Uterus (tissue), 4 donors: ENCODE measurements around the gene UBE3C. TPM values are rescaled to one million over a fixed set of nuclear protein-coding genes. Genes with fewer than 3 reads are reported as not detected.

Source experiments
- DNase-seq, 2 donors: peaks; one replicate each; pipeline ENCODE4 v3.0.0-alpha.2; 2019 to 2020
- H3K27ac ChIP-seq, 2 donors: fragments of 200-600 bp; sonication (generic); 1 replicate in 1 of 2; 2 replicates in 1 of 2; pipeline ENCODE4 v1.5.1; 2016 to 2018
- H3K27me3 ChIP-seq, 2 donors: fragments of 200-600 bp; sonication (generic); one replicate each; pipeline ENCODE4 v1.5.1; 2018 to 2019; ENCODE audit warnings: control low read depth in 1 of 2
- H3K36me3 ChIP-seq, 2 donors: fragments of 200-600 bp; sonication (generic); one replicate each; pipeline ENCODE4 v1.5.1; 2019; ENCODE audit warnings: control low read depth in 1 of 2
- H3K4me1 ChIP-seq, 2 donors: fragments of 200-600 bp; sonication (generic); one replicate each; pipeline ENCODE4 v1.5.1; 2018 to 2019; ENCODE audit warnings: control low read depth in 1 of 2
- H3K4me3 ChIP-seq, 2 donors: fragments of 200-600 bp; sonication (generic); 1 replicate in 1 of 2; 2 replicates in 1 of 2; pipeline ENCODE4 v1.5.1; 2018 to 2019; ENCODE audit warnings: mild to moderate bottlenecking in 1 of 2
- H3K9me3 ChIP-seq, 2 donors: fragments of 200-600 bp; sonication (generic); one replicate each; pipeline ENCODE4 v1.5.1; 2019; ENCODE audit warnings: control low read depth in 1 of 2
- POLR2A ChIP-seq, 2 donors: fragments of 450-650 bp; IDR thresholded peaks; one replicate each; pipeline ENCODE4 v1.6.1; 2016; ENCODE audit warnings: antibody characterized with exemption in 2 of 2, mild to moderate bottlenecking in 1 of 2, moderate library complexity in 1 of 2
- intact Hi-C: fragments of 100-400 bp; cut with DNase I; formaldehyde crosslinking; loops from one replicate; pipeline ENCODE4 v1.15.1; 2023; ENCODE audit warnings: low total_unique reads
- total RNA-seq, 4 donors: library from RNA; depleted of rRNA in 3 of 4; stranded (reverse); fragments of >200 nt in 3 of 4; gene quantifications; one replicate each; pipeline versions ENCODE4 v1.1.0 to v1.2.4, GENCODE V29; 2014 to 2023
- TF ChIP-seq, protein P1 (sequence below), 4 experiments: fragments of 200-600 bp in 2 of 4; fragments of 450-650 bp in 2 of 4; sonication (generic) in 2 of 4; IDR thresholded peaks; one replicate each; pipeline ENCODE4 v1.5.1; 2016 to 2019; ENCODE audit warnings: antibody characterized with exemption in 4 of 4, mild to moderate bottlenecking in 2 of 4, moderate library complexity in 1 of 4
- donor health status: DM: yes; HTN: yes; CAD: no.

Gene UBE3C
- total RNA-seq, 4 donors from 2014 or later: 54.1 to 121 (median 91.7) TPM

DNA sequence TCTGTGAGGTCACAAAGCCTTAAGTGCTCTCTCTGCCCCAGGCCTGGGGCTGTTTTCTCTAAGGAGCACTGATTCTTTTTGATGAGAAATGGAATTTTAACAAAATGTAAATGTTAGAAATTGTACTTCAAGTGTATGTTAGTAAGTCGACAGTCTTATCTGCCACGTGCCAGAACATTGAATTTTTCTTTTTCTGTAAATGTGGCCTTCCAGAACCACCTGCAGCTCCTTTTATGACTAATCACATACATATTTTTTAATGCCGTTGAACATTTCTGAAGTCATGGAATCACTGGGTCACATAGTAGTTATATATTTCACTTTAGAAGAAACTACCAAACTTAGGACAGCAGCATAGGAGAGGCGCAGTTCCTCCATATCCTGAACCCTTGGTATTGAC, 38.0 kb downstream of the UBE3C start:
- intact Hi-C loops: no loop called here
- Histone ChIP-seq H3K4me3 (no peak overlapping the region), H3K27ac (no peak overlapping the region), H3K4me1 (no peaks in the 10 kb centered on the region), H3K27me3 (no peaks in the 10 kb centered on the region), H3K9me3 (no peaks in the 10 kb centered on the region), H3K36me3 (no peaks in the 10 kb centered on the region)
- DNase-seq: no peak
- TF ChIP-seq, protein P1, sequence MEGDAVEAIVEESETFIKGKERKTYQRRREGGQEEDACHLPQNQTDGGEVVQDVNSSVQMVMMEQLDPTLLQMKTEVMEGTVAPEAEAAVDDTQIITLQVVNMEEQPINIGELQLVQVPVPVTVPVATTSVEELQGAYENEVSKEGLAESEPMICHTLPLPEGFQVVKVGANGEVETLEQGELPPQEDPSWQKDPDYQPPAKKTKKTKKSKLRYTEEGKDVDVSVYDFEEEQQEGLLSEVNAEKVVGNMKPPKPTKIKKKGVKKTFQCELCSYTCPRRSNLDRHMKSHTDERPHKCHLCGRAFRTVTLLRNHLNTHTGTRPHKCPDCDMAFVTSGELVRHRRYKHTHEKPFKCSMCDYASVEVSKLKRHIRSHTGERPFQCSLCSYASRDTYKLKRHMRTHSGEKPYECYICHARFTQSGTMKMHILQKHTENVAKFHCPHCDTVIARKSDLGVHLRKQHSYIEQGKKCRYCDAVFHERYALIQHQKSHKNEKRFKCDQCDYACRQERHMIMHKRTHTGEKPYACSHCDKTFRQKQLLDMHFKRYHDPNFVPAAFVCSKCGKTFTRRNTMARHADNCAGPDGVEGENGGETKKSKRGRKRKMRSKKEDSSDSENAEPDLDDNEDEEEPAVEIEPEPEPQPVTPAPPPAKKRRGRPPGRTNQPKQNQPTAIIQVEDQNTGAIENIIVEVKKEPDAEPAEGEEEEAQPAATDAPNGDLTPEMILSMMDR (IDR thresholded peaks at IDR 0.05): no peak
- TF ChIP-seq POLR2A (IDR thresholded peaks at IDR 0.05): no peak

DNA sequence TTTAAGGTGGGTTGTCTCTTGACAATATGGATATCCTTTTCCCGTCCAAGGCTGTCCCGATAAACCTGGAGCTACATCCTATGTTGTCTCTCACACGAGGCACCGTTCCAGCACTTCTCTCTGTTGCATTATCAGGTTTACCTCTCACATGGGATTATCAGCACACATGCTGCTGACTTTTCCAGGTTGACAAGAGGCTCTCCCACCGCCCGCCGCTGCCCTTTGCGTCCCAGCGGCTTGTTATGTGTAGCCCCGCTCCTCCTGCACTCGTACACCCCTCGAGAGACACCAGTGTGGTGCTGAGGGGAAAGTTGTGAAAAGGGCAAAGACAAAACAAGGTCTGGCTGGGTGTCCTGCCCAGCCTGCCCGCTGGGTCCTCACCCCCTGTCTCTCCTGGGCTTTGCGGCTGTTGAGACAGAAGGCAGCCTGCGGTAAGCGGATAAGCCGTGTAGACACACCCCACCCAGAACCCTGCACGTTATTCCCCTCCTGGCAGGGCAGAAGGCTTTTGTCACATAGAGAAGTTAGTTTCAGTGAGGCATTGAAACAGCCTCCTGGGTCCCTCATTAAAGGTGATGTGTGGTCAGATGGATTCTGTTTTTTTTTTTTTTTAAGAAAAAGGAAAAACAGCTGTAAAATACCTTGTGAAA, 38.7 kb downstream of the UBE3C start:
- H3K4me3 ChIP-seq: no peak overlapping the region
- H3K36me3 ChIP-seq: no peaks in the 10 kb centered on the region
- intact Hi-C loops: no loop called here
- H3K27me3 ChIP-seq: no peaks in the 10 kb centered on the region
- no peak overlapping the region for H3K27ac ChIP-seq
- TF ChIP-seq, protein P1 (IDR thresholded peaks at IDR 0.05): no peak
- no peak for TF ChIP-seq POLR2A (IDR thresholded peaks at IDR 0.05)
- H3K9me3 ChIP-seq: no peaks in the 10 kb centered on the region
- no peak for DNase-seq
- H3K4me1 ChIP-seq: no peaks in the 10 kb centered on the region

DNA sequence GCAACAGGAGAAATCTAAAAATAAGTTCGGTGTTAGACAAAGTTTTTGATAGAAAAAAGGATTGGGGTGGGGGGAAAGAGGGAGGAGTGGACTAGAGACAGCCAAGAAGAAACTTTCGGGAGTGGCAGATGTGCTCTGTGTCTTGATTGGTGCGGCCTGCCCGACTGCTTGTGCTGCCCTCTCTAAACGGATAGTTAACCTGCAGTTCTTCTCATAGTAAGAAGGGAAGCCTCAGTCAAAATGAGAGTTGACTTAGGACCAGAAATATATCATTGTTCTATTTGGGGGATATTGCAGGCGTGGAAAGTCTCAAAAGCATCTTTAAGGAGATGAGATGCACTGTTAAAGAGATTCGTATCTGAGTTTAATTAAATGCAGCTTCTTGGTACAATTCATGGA, 39.3 kb downstream of the UBE3C start:
- TF ChIP-seq, protein P1 (IDR thresholded peaks at IDR 0.05): no peak
- TF ChIP-seq POLR2A (IDR thresholded peaks at IDR 0.05): no peak
- no peaks in the 10 kb centered on the region for H3K4me1 ChIP-seq
- no peaks in the 10 kb centered on the region for H3K36me3 ChIP-seq
- no peak for DNase-seq
- H3K27me3 ChIP-seq: no peaks in the 10 kb centered on the region
- no peak overlapping the region for H3K27ac ChIP-seq
- no peaks in the 10 kb centered on the region for H3K9me3 ChIP-seq
- no peak overlapping the region for H3K4me3 ChIP-seq
- intact Hi-C loops: no loop called here

DNA sequence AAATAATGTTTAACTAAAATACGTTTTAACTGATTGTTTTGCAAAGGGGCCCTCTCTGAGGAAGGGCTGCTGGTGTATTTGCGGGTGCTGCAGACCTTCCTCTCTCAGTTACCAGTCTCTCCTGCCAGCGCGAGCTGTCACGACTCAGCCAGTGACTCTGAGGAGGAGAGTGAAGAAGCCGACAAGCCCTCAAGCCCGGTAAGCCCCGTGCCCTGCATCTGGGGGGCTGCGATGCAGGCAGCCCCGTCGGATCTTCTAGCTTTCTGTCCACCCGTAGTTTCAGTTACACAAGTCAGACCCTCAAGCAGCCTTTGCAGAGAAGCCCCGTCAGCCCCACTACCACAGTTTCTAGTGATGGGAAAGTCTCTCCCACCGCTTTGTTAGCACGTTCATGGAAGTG, 45.1 kb downstream of the UBE3C start:
- H3K4me3 ChIP-seq: no peak overlapping the region
- DNase-seq: no peak
- H3K27ac ChIP-seq: no peak overlapping the region
- TF ChIP-seq, protein P1 (IDR thresholded peaks at IDR 0.05): no peak
- TF ChIP-seq POLR2A (IDR thresholded peaks at IDR 0.05): no peak
- H3K4me1 ChIP-seq: no peaks in the 10 kb centered on the region
- intact Hi-C loops: no loop called here
- no peaks in the 10 kb centered on the region for H3K9me3 ChIP-seq
- no peaks in the 10 kb centered on the region for H3K36me3 ChIP-seq
- no peaks in the 10 kb centered on the region for H3K27me3 ChIP-seq

DNA sequence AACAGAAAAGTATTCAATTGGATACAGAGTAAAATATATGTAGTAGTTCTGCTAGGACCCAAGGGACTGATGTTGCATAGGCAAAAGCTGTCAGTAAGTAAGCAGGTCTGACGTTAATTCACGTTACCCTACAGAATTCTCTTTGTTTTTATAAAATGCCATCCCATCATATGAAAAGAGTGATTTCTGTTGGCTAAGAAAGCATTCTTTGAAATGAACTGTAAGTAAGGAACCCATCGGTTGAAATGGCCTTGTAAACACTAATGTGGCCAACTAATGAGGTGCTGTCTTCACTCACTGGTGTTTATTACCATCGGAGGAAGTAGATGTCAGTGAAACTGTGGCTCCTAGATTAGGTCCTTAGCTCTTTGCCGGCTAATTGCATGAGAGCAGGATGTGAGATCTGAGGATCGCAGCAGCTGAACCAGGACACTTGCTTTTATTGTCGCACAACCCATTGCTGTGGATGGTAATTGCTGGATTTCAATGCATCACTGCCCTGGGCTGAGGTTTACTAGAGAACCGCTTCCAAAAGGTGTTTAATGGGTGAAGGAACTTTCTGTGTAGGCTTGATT, 49.5 kb downstream of the UBE3C start:
- intact Hi-C loops: no loop called here
- Histone ChIP-seq H3K27ac (no peak overlapping the region), H3K4me3 (no peak overlapping the region), H3K36me3 (no peaks in the 10 kb centered on the region), H3K27me3 (no peaks in the 10 kb centered on the region), H3K9me3 (no peaks in the 10 kb centered on the region), H3K4me1 (no peaks in the 10 kb centered on the region)
- TF ChIP-seq, protein P1 (IDR thresholded peaks at IDR 0.05): no peak
- TF ChIP-seq POLR2A (IDR thresholded peaks at IDR 0.05): no peak
- no peak for DNase-seq
